NB4 (cell line): ENCODE measurements around the gene RPS6KA5.

Source experiments
- DNase-seq: peaks from one replicate; pipeline ENCODE4 v3.0.0; 2010; ENCODE audit warnings: low read depth
- H3K4me3 ChIP-seq: one replicate; pipeline ENCODE4 v1.5.1; 2011; ENCODE audit warnings: mild to moderate bottlenecking, low read depth, low read length, moderate library complexity
- CTCF ChIP-seq: IDR thresholded peaks from one replicate; pipeline ENCODE4 v1.5.1; 2012; ENCODE audit warnings: low read depth, low read length
- MAX ChIP-seq: IDR thresholded peaks from 2 replicates; pipeline ENCODE4 v1.6.1; 2011; ENCODE audit warnings: low read depth, low read length
- MYC ChIP-seq: IDR thresholded peaks from 2 replicates; pipeline ENCODE4 v1.6.1; 2011; ENCODE audit warnings: low read depth, low read length
- POLR2A ChIP-seq: IDR thresholded peaks from 2 replicates; pipeline ENCODE4 v1.6.1; 2011; ENCODE audit warnings: mild to moderate bottlenecking; ENCODE audit not compliant: insufficient read length; ENCODE audit errors: extremely low read depth

Gene RPS6KA5

DNA sequence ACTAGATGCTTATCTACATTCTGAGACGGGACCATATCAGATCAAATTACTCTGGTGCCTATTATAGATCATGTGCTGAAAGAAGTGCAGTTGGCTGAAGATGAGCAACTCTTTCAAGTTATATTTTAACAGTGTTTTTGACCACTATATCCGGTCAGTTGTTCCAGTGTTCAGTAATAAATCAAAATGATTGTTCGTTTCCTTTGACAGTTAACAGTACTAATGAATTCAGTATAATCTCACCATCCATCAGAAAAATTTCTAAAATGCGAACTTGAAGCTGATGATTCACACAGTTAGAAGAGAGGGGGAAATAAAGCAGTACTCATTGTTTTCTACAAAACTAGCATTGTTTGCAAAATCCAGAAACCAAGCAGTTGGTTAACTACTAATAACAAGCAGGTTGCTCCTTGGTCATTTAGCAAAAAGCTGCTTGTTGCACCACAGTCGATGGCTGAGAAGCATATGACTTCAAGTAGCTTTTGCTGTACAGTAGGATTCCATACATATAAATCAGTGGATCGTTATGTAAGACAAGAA lies 2.3 kb downstream of the RPS6KA5 start:
- no peak for DNase-seq
- H3K4me3 ChIP-seq = no peak overlapping the region
- no peak for TF ChIP-seq MAX
- TF ChIP-seq POLR2A = no peak
- TF ChIP-seq MYC = no peak
- no peak for TF ChIP-seq CTCF

DNA sequence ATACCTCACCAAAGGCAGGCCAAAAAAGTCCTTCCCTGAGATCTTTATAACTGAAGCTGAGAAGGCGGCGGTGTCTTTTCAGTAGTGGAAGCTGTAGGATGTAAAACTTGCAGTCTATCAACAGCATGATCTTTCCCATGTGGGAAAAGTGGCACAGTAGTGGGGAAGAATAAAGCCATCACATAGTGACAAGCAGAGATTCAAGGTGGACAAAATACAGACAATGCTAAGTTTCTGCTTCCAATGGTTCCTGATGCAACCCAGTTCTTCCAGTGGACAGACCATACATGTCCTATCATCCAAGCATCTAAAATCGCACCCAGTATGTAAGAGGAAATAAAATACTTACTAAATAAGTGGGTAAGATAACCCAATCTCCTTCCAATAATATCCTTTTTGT lies 4.1 kb downstream of the RPS6KA5 start:
- TF ChIP-seq MAX (no peak), POLR2A (no peak), CTCF (no peak), MYC (no peak)
- no peak for DNase-seq
- H3K4me3 ChIP-seq = no peak overlapping the region

DNA sequence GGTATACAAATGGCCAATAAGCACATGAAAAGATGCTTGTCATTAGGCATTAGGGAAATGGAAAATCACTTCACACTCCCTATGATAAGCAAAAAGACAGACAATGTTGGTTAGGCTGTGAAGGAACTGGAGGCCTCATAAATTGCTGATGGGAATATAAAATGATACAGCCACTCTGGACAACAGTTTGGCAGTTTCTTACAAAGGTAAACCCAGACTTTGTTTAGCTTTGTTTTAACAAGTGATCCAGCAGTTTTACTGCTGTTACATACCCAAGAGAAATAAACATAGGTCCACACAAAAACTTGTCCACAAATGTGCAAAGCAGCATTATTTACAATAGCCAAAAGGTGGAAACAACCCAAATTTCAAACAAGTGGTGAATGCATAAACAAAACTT lies 5.4 kb downstream of the RPS6KA5 start:
- TF ChIP-seq MAX (no peak), MYC (no peak), CTCF (no peak), POLR2A (no peak)
- no peak for DNase-seq
- no peak overlapping the region for H3K4me3 ChIP-seq

DNA sequence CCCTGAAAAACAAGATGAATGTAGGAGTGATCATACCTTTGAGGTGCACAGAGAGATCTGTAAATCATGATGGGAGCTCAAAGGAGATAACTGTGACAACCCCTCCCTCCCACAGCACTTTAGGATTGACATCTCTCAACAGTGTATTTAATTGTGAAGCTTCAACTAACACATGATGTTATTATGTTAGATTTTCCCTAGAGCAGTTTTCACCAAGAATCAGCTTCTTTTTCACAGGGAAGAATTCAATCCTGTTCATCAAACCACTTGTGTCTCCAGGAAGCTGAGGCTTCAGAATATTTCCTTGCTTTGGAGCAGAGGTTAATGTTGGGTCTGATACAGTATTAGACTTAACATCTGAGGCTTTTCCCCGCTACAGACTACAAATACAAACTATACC lies 11.8 kb downstream of the RPS6KA5 start:
- TF ChIP-seq MYC (no peak), MAX (no peak), POLR2A (no peak), CTCF (no peak)
- DNase-seq = no peak
- no peak overlapping the region for H3K4me3 ChIP-seq

DNA sequence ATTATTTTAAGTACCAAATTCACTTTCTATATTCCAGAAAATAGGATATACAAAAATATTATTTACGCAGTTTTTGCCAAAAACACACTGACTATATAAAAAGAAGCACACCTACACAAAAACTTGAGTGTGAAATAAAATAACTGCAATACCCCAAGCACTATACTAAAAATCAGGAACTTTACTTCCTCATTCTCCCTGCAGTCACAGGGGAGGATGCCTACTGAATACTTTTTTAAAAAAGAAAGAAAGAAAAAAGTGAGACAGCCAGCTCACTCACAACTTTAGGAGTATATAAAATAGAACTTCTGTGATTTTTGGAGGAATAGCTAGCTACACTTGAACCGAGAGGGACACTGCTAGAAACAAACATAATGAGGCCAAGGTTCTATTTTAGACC lies 12.2 kb downstream of the RPS6KA5 start:
- TF ChIP-seq POLR2A (no peak), CTCF (no peak), MYC (no peak), MAX (no peak)
- DNase-seq = no peak
- no peak overlapping the region for H3K4me3 ChIP-seq

- no peak overlapping the region for H3K4me3 ChIP-seq
- no peak for DNase-seq
- TF ChIP-seq MYC (no peak), MAX (no peak)
Measured at GRCh38 chr14:91047174-91047753, 13.2 kb downstream of the RPS6KA5 start.
